Activated CD4-positive, alpha-beta T cell treated with anti-CD3 and anti-CD28 coated beads for 1 hour (primary cell): ENCODE data around the gene BCAN.

Source experiments
- DNase-seq: peaks from one replicate; pipeline ENCODE4 v3.0.0-alpha.2; 2020

The BCAN gene

GRCh38 chr1:156644640-156645039, 2.7 kb downstream of the BCAN start:
- DNase-seq = no peak

- DNase-seq = no peak
Observed at GRCh38 chr1:156645056-156645455, 3.1 kb downstream of the BCAN start.

GRCh38 chr1:156645666-156646065, 3.7 kb downstream of the BCAN start:
- no peak for DNase-seq

GRCh38 chr1:156646738-156647211, 4.9 kb downstream of the BCAN start:
- DNase-seq = no peak

GRCh38 chr1:156647351-156647750, 5.4 kb downstream of the BCAN start:
- no peak for DNase-seq

GRCh38 chr1:156648496-156648895, 6.6 kb downstream of the BCAN start:
- DNase-seq = no peak

GRCh38 chr1:156648951-156649350, 7.0 kb downstream of the BCAN start:
- no peak for DNase-seq

- no peak for DNase-seq
Observed at GRCh38 chr1:156652131-156652991, 10.4 kb downstream of the BCAN start.

- DNase-seq = no peak
Observed at GRCh38 chr1:156652992-156653355, 11.1 kb downstream of the BCAN start.

GRCh38 chr1:156654700-156655099, 12.8 kb downstream of the BCAN start:
- no peak for DNase-seq

GRCh38 chr1:156655151-156655903, 13.4 kb downstream of the BCAN start:
- DNase-seq = no peak

- DNase-seq = no peak
Observed at GRCh38 chr1:156655904-156656516, 14.1 kb downstream of the BCAN start.

- DNase-seq = peak; percentile 65
Observed at GRCh38 chr1:156656806-156657740, 15.2 kb downstream of the BCAN start.

- no peak for DNase-seq
Observed at GRCh38 chr1:156657741-156658319, 15.9 kb downstream of the BCAN start.

- no peak for DNase-seq
Observed at GRCh38 chr1:156658496-156658895, 16.6 kb downstream of the BCAN start.

- no peak for DNase-seq
Observed at GRCh38 chr1:156658945-156659574, 17.1 kb downstream of the BCAN start.

- no peak for DNase-seq
Observed at GRCh38 chr1:156659661-156659987, 17.7 kb downstream of the BCAN start.

GRCh38 chr1:156659988-156660751, 18.3 kb downstream of the BCAN start:
- DNase-seq = peak; percentile 80

- DNase-seq = no peak
Observed at GRCh38 chr1:156660752-156661112, 18.8 kb downstream of the BCAN start.

GRCh38 chr1:156662005-156662799, 20.3 kb downstream of the BCAN start:
- DNase-seq = no peak

GRCh38 chr1:156662800-156663055, 20.8 kb downstream of the BCAN start:
- DNase-seq = no peak
